PFSK-1 (cell line): ENCODE results near the gene TMEM170B.

ENCODE experiments used
- FOXP2 ChIP-seq: optimal IDR thresholded peaks from 2 replicates; pipeline ENCODE3; 2011; ENCODE audit warnings: borderline replicate concordance, control low read depth, inconsistent platforms; ENCODE audit not compliant: insufficient read depth; ENCODE audit errors: extremely low read length, extremely low read depth
- POLR2AphosphoS5 ChIP-seq: IDR thresholded peaks from 2 replicates; pipeline ENCODE4 v1.6.1; 2012; ENCODE audit warnings: low read depth, mild to moderate bottlenecking, control low read depth, low read length, moderate library complexity
- SIN3A ChIP-seq: IDR thresholded peaks from 2 replicates; pipeline ENCODE4 v1.6.1; 2012; ENCODE audit warnings: mild to moderate bottlenecking, low read length, moderate library complexity, borderline replicate concordance; ENCODE audit not compliant: insufficient read depth
- TAF1 ChIP-seq: IDR thresholded peaks from 2 replicates; pipeline ENCODE4 v1.6.1; 2012; ENCODE audit warnings: low read length, control low read depth, borderline replicate concordance; ENCODE audit not compliant: insufficient read depth
- TF ChIP-seq, protein P1 (sequence below), 2 experiments: IDR thresholded peaks; 2 replicates each; pipeline versions ENCODE4 v1.6.1 to v1.8.0; 2011 to 2012; ENCODE audit warnings: low read depth in 2 of 2, low read length in 2 of 2, control low read depth in 1 of 2, inconsistent platforms in 1 of 2, mild to moderate bottlenecking in 1 of 2, moderate library complexity in 1 of 2; ENCODE audit not compliant: insufficient read depth in 1 of 2

TMEM170B gene

DNA sequence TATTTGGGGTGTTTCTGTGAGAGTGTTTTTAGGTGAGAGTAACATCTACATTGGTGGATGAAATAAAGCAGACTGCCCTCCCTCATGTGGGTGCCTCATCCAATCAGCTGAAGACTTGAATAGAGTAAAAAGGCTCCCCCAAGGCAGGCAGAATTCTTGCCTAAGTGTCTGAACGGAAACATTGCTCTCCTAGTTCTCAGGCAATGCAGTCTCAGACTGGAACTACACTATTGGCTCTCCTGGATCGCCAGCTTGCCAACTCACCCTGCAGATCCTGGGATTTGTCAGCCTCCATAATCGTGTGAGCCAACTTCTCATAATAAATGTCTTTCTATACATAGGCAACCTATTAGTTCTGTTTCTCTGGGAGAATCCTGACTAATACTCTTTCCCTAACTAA is 5.5 kb upstream of the TMEM170B start:
- TF ChIP-seq POLR2AphosphoS5 = no peak
- TF ChIP-seq, protein P1, sequence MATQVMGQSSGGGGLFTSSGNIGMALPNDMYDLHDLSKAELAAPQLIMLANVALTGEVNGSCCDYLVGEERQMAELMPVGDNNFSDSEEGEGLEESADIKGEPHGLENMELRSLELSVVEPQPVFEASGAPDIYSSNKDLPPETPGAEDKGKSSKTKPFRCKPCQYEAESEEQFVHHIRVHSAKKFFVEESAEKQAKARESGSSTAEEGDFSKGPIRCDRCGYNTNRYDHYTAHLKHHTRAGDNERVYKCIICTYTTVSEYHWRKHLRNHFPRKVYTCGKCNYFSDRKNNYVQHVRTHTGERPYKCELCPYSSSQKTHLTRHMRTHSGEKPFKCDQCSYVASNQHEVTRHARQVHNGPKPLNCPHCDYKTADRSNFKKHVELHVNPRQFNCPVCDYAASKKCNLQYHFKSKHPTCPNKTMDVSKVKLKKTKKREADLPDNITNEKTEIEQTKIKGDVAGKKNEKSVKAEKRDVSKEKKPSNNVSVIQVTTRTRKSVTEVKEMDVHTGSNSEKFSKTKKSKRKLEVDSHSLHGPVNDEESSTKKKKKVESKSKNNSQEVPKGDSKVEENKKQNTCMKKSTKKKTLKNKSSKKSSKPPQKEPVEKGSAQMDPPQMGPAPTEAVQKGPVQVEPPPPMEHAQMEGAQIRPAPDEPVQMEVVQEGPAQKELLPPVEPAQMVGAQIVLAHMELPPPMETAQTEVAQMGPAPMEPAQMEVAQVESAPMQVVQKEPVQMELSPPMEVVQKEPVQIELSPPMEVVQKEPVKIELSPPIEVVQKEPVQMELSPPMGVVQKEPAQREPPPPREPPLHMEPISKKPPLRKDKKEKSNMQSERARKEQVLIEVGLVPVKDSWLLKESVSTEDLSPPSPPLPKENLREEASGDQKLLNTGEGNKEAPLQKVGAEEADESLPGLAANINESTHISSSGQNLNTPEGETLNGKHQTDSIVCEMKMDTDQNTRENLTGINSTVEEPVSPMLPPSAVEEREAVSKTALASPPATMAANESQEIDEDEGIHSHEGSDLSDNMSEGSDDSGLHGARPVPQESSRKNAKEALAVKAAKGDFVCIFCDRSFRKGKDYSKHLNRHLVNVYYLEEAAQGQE (IDR thresholded peaks at IDR 0.05; ENCODE audit: insufficient read depth in 1 of 2, low read depth in 2 of 2, low read length in 2 of 2) = no peak
- no peak for TF ChIP-seq TAF1
- TF ChIP-seq FOXP2 = no peak
- no peak for TF ChIP-seq SIN3A

DNA sequence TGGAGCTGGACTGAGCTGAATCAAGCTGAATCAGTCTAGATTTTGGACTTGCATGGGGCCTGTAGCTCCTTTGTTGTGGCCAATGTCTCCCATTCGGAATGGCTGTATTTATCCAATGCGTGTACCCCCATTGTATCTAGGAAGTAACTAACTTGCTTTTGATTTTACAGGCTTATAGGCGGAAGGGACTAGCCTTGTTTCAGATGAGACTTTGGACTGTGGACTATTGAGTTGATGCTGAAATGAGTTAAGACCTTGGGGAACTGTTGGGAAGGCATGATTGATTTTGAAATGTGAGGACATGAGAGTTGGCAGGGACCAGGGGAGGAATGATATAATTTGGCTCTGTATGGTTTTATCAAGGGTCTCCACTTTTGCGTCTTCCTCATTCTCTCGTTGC is 3.0 kb upstream of the TMEM170B start:
- TF ChIP-seq POLR2AphosphoS5 (no peak), SIN3A (no peak), FOXP2 (no peak), TAF1 (no peak)
- TF ChIP-seq, protein P1 (IDR thresholded peaks at IDR 0.05; ENCODE audit: insufficient read depth in 1 of 2, low read depth in 2 of 2, low read length in 2 of 2) = no peak

DNA sequence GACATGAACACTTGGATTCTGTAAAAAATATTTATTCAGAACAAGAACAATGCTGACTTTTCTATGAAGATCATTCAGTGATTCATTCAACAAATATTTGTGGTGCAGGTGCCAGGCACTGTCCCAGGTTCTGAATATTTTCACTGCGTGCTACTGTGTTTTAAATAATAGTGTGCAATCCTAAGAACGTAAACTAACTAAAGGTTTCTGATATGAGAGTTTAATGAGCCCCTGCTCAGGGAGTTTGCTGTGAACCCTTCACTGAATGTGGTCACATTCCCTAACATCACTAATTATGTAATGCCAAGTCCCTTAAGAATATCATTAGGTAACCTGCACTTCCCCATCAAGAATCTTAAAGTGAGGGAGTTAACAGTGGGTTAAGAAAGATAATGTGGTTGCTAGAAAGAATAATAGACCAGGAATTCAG is 1.7 kb upstream of the TMEM170B start:
- 0 out of 2 replicates have a peak, but pooled peaks have one; percentile 23 for TF ChIP-seq SIN3A
- TF ChIP-seq TAF1 = no peak
- TF ChIP-seq, protein P1 (IDR thresholded peaks at IDR 0.05; ENCODE audit: insufficient read depth in 1 of 2, low read depth in 2 of 2, low read length in 2 of 2) = peak; percentile 88 to 97
- TF ChIP-seq FOXP2 = no peak
- no peak for TF ChIP-seq POLR2AphosphoS5

DNA sequence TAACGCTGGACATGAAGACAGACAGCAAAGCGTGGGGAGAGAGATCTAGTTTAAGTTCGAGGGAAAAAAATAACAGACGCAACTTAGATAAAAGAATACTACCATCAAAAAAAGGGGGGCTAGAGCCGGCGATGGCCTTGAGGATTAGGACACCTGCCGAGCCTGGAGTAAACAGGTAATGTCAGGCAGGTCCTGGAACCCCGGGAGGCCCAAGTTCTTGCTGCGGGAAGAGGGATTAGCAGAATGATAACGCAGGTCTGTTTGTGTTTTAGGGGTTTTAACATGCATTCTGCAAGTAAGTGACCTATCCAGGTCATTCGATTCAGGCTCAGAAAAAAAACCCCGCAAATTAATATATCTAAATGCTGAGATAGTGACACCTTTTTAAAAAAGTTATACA is 754 bp upstream of the TMEM170B start:
- TF ChIP-seq FOXP2 (no peak), POLR2AphosphoS5 (no peak), SIN3A (no peak), TAF1 (no peak)

DNA sequence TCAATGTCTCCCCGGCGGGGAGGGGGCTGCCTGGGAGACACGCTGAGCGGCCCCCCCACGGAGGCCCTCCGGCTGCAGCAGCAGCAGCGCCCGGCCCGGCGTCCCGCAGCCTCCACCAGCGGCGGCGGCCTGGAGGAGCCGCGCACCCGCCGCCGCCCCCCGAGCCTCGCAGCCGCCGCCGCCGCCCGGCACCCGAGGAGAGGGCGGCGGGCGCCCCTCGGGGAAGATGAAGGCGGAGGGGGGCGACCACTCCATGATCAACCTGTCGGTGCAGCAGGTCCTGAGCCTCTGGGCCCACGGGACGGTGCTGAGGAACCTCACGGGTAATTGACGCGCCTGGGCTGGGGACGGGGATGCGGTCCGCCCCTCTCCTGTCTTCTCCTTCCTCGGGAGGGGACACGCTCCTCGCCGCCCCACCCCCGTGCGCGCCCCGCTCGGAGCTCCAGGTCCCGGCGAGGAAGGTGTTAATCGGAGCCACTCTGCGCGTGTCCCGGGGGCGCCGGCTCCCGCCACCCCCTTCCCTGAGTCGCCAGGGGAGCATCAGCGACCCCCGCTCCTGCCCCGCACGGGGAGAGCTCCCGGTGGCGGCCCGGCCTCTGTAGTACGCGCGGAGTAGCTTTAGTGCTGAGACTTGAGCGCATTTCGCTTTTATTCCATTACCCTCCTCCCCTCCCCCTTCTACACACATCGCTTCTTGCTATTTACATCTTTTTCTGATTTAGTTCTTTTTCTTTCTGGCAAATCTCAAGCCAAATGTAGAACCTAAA is 686 bp downstream of the TMEM170B start:
- TF ChIP-seq TAF1 (no peak), POLR2AphosphoS5 (no peak), SIN3A (no peak), FOXP2 (no peak)
- TF ChIP-seq, protein P1 (IDR thresholded peaks at IDR 0.05; ENCODE audit: insufficient read depth in 1 of 2, low read depth in 2 of 2, low read length in 2 of 2) = no peak
